ENCODE measurements around the gene SH3BP5L.

Gene SH3BP5L

GRCh38 chr1:248825909-248826760, at the start of gene SH3BP5L:
SH3BP5L (minus strand) TSS chr1:248825915; CDS start chr1:248824935, 980 bp downstream.
- Mint-ChIP-seq H3K27ac (peak within 1 kb of the TSS; percentile 98), H3K4me1 (peaks cover 64% of the 10 kb centered on the region), H3K36me3 (peaks cover 30% of the 10 kb centered on the region), H3K9me3 (no peaks in the 10 kb centered on the region), H3K4me3 (peak within 1 kb of the TSS; percentile 81)
- ATAC-seq, result peak; percentile 92
- peak; percentile 76 to 95 for DNase-seq (ENCODE audit: low spot score in 2 of 2)

GRCh38 chr1:248873993-248874533, 48.3 kb upstream of the SH3BP5L start:
- DNase-seq (ENCODE audit: low spot score in 2 of 2) (peak; percentile 81 to 94), ATAC-seq (peak; percentile 77)
- peak overlapping the region; percentile 100 for H3K27ac Mint-ChIP-seq
- H3K9me3 Mint-ChIP-seq, result no peaks in the 10 kb centered on the region
- peak overlapping the region; percentile 84 for H3K4me3 Mint-ChIP-seq
- peaks cover 29% of the 10 kb centered on the region for H3K36me3 Mint-ChIP-seq
- peaks cover 25% of the 10 kb centered on the region for H3K4me1 Mint-ChIP-seq

GRCh38 chr1:248873409-248873992, 47.8 kb upstream of the SH3BP5L start:
- ATAC-seq (peak; percentile 93), DNase-seq (ENCODE audit: low spot score in 2 of 2) (peak; percentile 98 to 99)
- H3K4me3 Mint-ChIP-seq, result peak overlapping the region; percentile 84
- peak overlapping the region; percentile 100 for H3K27ac Mint-ChIP-seq
- peaks cover 29% of the 10 kb centered on the region for H3K36me3 Mint-ChIP-seq
- peaks cover 25% of the 10 kb centered on the region for H3K4me1 Mint-ChIP-seq
- H3K9me3 Mint-ChIP-seq, result no peaks in the 10 kb centered on the region

GRCh38 chr1:248872752-248873408, 47.2 kb upstream of the SH3BP5L start:
- peak; percentile 30 to 79 for DNase-seq (ENCODE audit: low spot score in 2 of 2)
- peak overlapping the region; percentile 100 for H3K27ac Mint-ChIP-seq
- H3K4me3 Mint-ChIP-seq, result peak overlapping the region; percentile 84

GRCh38 chr1:248871837-248872401, 46.2 kb upstream of the SH3BP5L start:
- DNase-seq (ENCODE audit: low spot score in 2 of 2) (no peak), ATAC-seq (no peak)
- no peak overlapping the region for H3K27ac Mint-ChIP-seq
- H3K4me3 Mint-ChIP-seq, result peak overlapping the region; percentile 84
- H3K4me1 Mint-ChIP-seq, result peaks cover 24% of the 10 kb centered on the region
- no peaks in the 10 kb centered on the region for H3K9me3 Mint-ChIP-seq
- peaks cover 29% of the 10 kb centered on the region for H3K36me3 Mint-ChIP-seq

More at GRCh38 chr1:248872752-248873408, 47.2 kb upstream of the SH3BP5L start:
- Mint-ChIP-seq H3K9me3 (no peaks in the 10 kb centered on the region), H3K36me3 (peaks cover 29% of the 10 kb centered on the region), H3K4me1 (peaks cover 25% of the 10 kb centered on the region)
- ATAC-seq, result peak; percentile 60

- H3K4me3 Mint-ChIP-seq, result peak overlapping the region; percentile 87
- peaks cover 36% of the 10 kb centered on the region for H3K4me1 Mint-ChIP-seq
- peak overlapping the region; percentile 84 for H3K27ac Mint-ChIP-seq
- peaks cover 16% of the 10 kb centered on the region for H3K36me3 Mint-ChIP-seq
- ATAC-seq (peak; percentile 76), DNase-seq (ENCODE audit: low spot score in 2 of 2) (peak; percentile 64 to 87)
- H3K9me3 Mint-ChIP-seq, result no peaks in the 10 kb centered on the region
Observed at GRCh38 chr1:248862998-248863881, 37.5 kb upstream of the SH3BP5L start.

- DNase-seq (ENCODE audit: low spot score in 2 of 2) (no peak), ATAC-seq (peak; percentile 39)
- H3K4me1 Mint-ChIP-seq, result peaks cover 42% of the 10 kb centered on the region
- peak overlapping the region; percentile 84 for H3K27ac Mint-ChIP-seq
- H3K4me3 Mint-ChIP-seq, result peak overlapping the region; percentile 87
- no peaks in the 10 kb centered on the region for H3K9me3 Mint-ChIP-seq
- H3K36me3 Mint-ChIP-seq, result peaks cover 22% of the 10 kb centered on the region
Observed at GRCh38 chr1:248862695-248862997, 36.9 kb upstream of the SH3BP5L start.

GRCh38 chr1:248861616-248862015, 35.9 kb upstream of the SH3BP5L start:
- Mint-ChIP-seq H3K9me3 (no peaks in the 10 kb centered on the region), H3K36me3 (peaks cover 24% of the 10 kb centered on the region), H3K4me3 (no peak overlapping the region), H3K27ac (no peak overlapping the region), H3K4me1 (peaks cover 45% of the 10 kb centered on the region)
- DNase-seq (ENCODE audit: low spot score in 2 of 2) (no peak), ATAC-seq (no peak)

- Mint-ChIP-seq H3K9me3 (no peaks in the 10 kb centered on the region), H3K4me1 (peaks cover 45% of the 10 kb centered on the region), H3K27ac (peak overlapping the region; percentile 94), H3K36me3 (peaks cover 24% of the 10 kb centered on the region), H3K4me3 (peak overlapping the region; percentile 76)
- no peak for ATAC-seq
- no peak for DNase-seq (ENCODE audit: low spot score in 2 of 2)
Observed at GRCh38 chr1:248860007-248860406, 34.3 kb upstream of the SH3BP5L start.

- H3K9me3 Mint-ChIP-seq, result no peaks in the 10 kb centered on the region
- peaks cover 24% of the 10 kb centered on the region for H3K36me3 Mint-ChIP-seq
- peak; percentile 93 for ATAC-seq
- H3K4me1 Mint-ChIP-seq, result peaks cover 38% of the 10 kb centered on the region
- peak within 1 kb of the TSS; percentile 94 for H3K27ac Mint-ChIP-seq
- DNase-seq (ENCODE audit: low spot score in 2 of 2), result peak; percentile 93 to 97
- peak within 1 kb of the TSS; percentile 76 for H3K4me3 Mint-ChIP-seq
Observed at GRCh38 chr1:248858891-248859889, 33.5 kb upstream of the SH3BP5L start, which contains the start of gene ZNF692. ZNF692 (minus strand) TSS chr1:248859085; CDS start chr1:248858309, 776 bp downstream.

- ATAC-seq, result peak; percentile 59
- peaks cover 24% of the 10 kb centered on the region for H3K36me3 Mint-ChIP-seq
- peak overlapping the region; percentile 76 for H3K4me3 Mint-ChIP-seq
- peak overlapping the region; percentile 94 for H3K27ac Mint-ChIP-seq
- no peaks in the 10 kb centered on the region for H3K9me3 Mint-ChIP-seq
- H3K4me1 Mint-ChIP-seq, result peaks cover 30% of the 10 kb centered on the region
- no peak for DNase-seq (ENCODE audit: low spot score in 2 of 2)
Observed at GRCh38 chr1:248858096-248858890, 32.6 kb upstream of the SH3BP5L start.

- ATAC-seq, result no peak
- no peak for DNase-seq (ENCODE audit: low spot score in 2 of 2)
- peak overlapping the region; percentile 76 for H3K4me3 Mint-ChIP-seq
- H3K9me3 Mint-ChIP-seq, result no peaks in the 10 kb centered on the region
- H3K27ac Mint-ChIP-seq, result peak overlapping the region; percentile 94
- peaks cover 27% of the 10 kb centered on the region for H3K4me1 Mint-ChIP-seq
- H3K36me3 Mint-ChIP-seq, result peaks cover 24% of the 10 kb centered on the region
Observed at GRCh38 chr1:248857749-248858095, 32.0 kb upstream of the SH3BP5L start.

GRCh38 chr1:248857201-248857600, 31.5 kb upstream of the SH3BP5L start:
- no peaks in the 10 kb centered on the region for H3K9me3 Mint-ChIP-seq
- H3K36me3 Mint-ChIP-seq, result peaks cover 24% of the 10 kb centered on the region
- peak overlapping the region; percentile 94 for H3K27ac Mint-ChIP-seq
- H3K4me1 Mint-ChIP-seq, result peaks cover 22% of the 10 kb centered on the region
- ATAC-seq (no peak), DNase-seq (ENCODE audit: low spot score in 2 of 2) (no peak)
- H3K4me3 Mint-ChIP-seq, result peak overlapping the region; percentile 76
